K562 (cell line): ENCODE results near the gene SCMH1.

ENCODE experiments used
- CTCF ChIP-seq, 3 experiments: IDR thresholded peaks in 2 of 3; conservative IDR thresholded peaks in 1 of 3; 2 replicates each; pipeline ENCODE4 v1.5.1; 2011 to 2012; ENCODE audit warnings: low read length in 3 of 3, mild to moderate bottlenecking in 3 of 3, control low read depth in 2 of 3, improper control_type of control experiment in 1 of 3, inconsistent platforms in 1 of 3, low read depth in 1 of 3, mixed read lengths in 1 of 3, moderate library complexity in 1 of 3; ENCODE audit not compliant: insufficient read depth in 2 of 3
- KDM1A ChIP-seq, 2 experiments: fragments of 450-650 bp; IDR thresholded peaks; 2 replicates each; pipeline ENCODE4 v1.6.1; 2016; ENCODE audit warnings: mild to moderate bottlenecking in 2 of 2
- SREBF1 ChIP-seq: fragments of 150-350 bp; IDR thresholded peaks from 2 replicates; pipeline ENCODE4 v1.6.1; 2014; ENCODE audit warnings: antibody characterized with exemption, low read depth, low read length, borderline replicate concordance
- TAF1 ChIP-seq: IDR thresholded peaks from 2 replicates; pipeline ENCODE4 v1.6.1; 2011; ENCODE audit warnings: mild to moderate bottlenecking, low read length, moderate library complexity; ENCODE audit not compliant: insufficient read depth, control insufficient read depth, severe bottlenecking; ENCODE audit errors: extremely low read depth
- TBL1XR1 ChIP-seq, 2 experiments: IDR thresholded peaks; 2 replicates each; pipeline ENCODE4 v1.6.1; 2012; ENCODE audit warnings: improper control_type of control experiment in 2 of 2, low read length in 2 of 2, mild to moderate bottlenecking in 1 of 2
- TRIM28 ChIP-seq: fragments of 450-650 bp; IDR thresholded peaks from 2 replicates; pipeline ENCODE4 v1.6.1; 2017
- ZFP91 ChIP-seq: sonication (generic); formaldehyde crosslinking; IDR thresholded peaks from 2 replicates; pipeline ENCODE4 v1.8.0; 2022; ENCODE audit warnings: mild to moderate bottlenecking, missing genetic modification reagents
- ZNF76 ChIP-seq: fragments of 250-450 bp; sonication (Bioruptor Pico); IDR thresholded peaks from 2 replicates; pipeline ENCODE4 v1.4.0; 2020; ENCODE audit warnings: mild to moderate bottlenecking, moderate library complexity, borderline replicate concordance
- TF ChIP-seq, protein P1 (sequence below): sonication (generic); formaldehyde crosslinking; IDR thresholded peaks from 2 replicates; pipeline ENCODE4 v1.8.0; 2022; ENCODE audit warnings: mild to moderate bottlenecking, low read depth, missing genetic modification reagents

DNA sequence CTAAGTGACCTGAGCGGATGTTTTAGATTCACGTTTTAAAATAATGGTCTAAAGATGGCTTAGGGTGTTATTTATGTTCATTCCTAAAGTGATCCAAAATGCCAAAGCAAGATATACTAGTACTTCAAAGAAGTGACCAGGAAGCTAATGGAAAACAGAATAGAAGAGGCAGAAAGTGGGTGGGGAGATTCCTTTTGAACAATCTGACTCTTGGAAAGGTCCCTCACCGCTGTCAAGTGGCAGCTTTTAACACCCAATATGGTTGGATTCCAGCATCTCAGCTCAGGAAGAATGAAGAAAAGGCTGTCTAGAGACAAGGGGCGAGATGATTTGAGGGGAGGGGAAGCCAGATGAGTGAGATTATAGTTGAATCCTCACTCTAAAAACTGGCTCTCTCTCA lies 90.3 kb downstream of the SCMH1 start:
- no peak for TF ChIP-seq SREBF1
- no peak for TF ChIP-seq CTCF (IDR thresholded peaks at IDR 0.05 in 2 of 3, conservative IDR thresholded peaks at IDR 0.05 in 1 of 3; ENCODE audit: insufficient read depth in 2 of 3, low read depth in 1 of 3, low read length in 3 of 3)
- TF ChIP-seq TAF1: no peak
- no peak for TF ChIP-seq TRIM28
- no peak for TF ChIP-seq KDM1A (IDR thresholded peaks at IDR 0.05)
- no peak for TF ChIP-seq ZFP91 (CRISPR knock-in tag)
- no peak for TF ChIP-seq TBL1XR1 (IDR thresholded peaks at IDR 0.05; ENCODE audit: low read length in 2 of 2)
- TF ChIP-seq ZNF76 (CRISPR knock-in tag): no peak
- TF ChIP-seq, protein P1, sequence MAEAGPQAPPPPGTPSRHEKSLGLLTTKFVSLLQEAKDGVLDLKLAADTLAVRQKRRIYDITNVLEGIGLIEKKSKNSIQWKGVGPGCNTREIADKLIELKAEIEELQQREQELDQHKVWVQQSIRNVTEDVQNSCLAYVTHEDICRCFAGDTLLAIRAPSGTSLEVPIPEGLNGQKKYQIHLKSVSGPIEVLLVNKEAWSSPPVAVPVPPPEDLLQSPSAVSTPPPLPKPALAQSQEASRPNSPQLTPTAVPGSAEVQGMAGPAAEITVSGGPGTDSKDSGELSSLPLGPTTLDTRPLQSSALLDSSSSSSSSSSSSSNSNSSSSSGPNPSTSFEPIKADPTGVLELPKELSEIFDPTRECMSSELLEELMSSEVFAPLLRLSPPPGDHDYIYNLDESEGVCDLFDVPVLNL: no peak
